SH-SY5Y (cell line): ENCODE results near the gene AFG1L.

Source experiments
- GATA2 ChIP-seq: IDR thresholded peaks from 2 replicates; pipeline ENCODE4 v1.6.1; 2011; ENCODE audit warnings: mild to moderate bottlenecking, low read depth, low read length
- GATA3 ChIP-seq: IDR thresholded peaks from 2 replicates; pipeline ENCODE4 v1.6.1; 2011; ENCODE audit warnings: low read depth, mild to moderate bottlenecking, low read length, moderate library complexity

DNA sequence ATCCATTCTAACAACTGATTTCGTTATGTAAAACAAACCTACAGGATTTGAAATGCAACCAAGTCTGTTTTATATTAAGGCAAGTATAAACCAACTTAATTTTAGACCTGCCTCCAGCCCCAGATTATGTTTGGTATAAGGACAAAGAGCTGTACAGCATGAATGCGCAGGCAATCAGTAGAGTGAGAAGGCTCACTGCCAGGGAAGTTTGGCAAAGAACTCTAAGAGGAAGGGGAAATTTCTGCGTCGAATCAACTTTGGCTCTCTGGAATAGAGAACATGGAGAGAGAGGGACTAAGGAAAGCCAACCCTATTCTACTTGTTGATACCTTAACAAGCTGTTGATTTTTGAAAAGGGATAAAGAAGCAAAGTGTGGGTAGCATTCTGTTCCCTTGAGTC is 168.9 kb downstream of the AFG1L start:
- no peak for TF ChIP-seq GATA3
- no peak for TF ChIP-seq GATA2
